ENCODE measurements around the gene SOHLH1. TPM values are rescaled to one million over a fixed set of nuclear protein-coding genes. Genes with fewer than 3 reads are reported as not detected.

Gene SOHLH1
- total RNA-seq, 3 donors from 2014 or later (not counting 1 experiment from before 2014, with no cell fraction given) = not detected

- Mint-ChIP-seq H3K9me3 (no peaks in the 10 kb centered on the region), H3K36me3 (no peaks in the 10 kb centered on the region), H3K27me3 (ENCODE audit: low read depth in 2 of 2) (no peaks in the 10 kb centered on the region), H3K4me1 (no peaks in the 10 kb centered on the region), H3K27ac (no peak overlapping the region), H3K4me3 (no peak overlapping the region)
- no peak overlapping the region for H3K27ac ChIP-seq (ENCODE audit: low read length)
- no peak for ATAC-seq
- no peaks in the 10 kb centered on the region for H3K36me3 ChIP-seq (ENCODE audit: control insufficient read depth, insufficient read depth, low read length)
- H3K9me3 ChIP-seq (ENCODE audit: control insufficient read depth, insufficient read depth, low read length) = no peaks in the 10 kb centered on the region
- no peak for DNase-seq
- no peak for TF ChIP-seq CTCF (IDR thresholded peaks at IDR 0.05)
- 84% methylated on average over 10 of the region's 10 CpGs for WGBS (ENCODE audit: insufficient coverage)
- intact Hi-C loops (cut with micrococcal nuclease) = no loop called here
- H3K4me3 ChIP-seq (ENCODE audit: low read length) = no peak overlapping the region
- H3K27me3 ChIP-seq (ENCODE audit: control insufficient read depth, insufficient read depth, low read length) = no peaks in the 10 kb centered on the region
- H3K4me1 ChIP-seq (ENCODE audit: control insufficient read depth, insufficient read depth, low read length) = no peaks in the 10 kb centered on the region
These were observed 35.0 kb downstream of the SOHLH1 start for GRCh38 chr9:135664266-135664665.

GRCh38 chr9:135663857-135664256, 35.4 kb downstream of the SOHLH1 start:
- Histone ChIP-seq H3K36me3 (ENCODE audit: control insufficient read depth, insufficient read depth, low read length) (no peaks in the 10 kb centered on the region), H3K4me3 (ENCODE audit: low read length) (no peak overlapping the region), H3K9me3 (ENCODE audit: control insufficient read depth, insufficient read depth, low read length) (no peaks in the 10 kb centered on the region), H3K27me3 (ENCODE audit: control insufficient read depth, insufficient read depth, low read length) (no peaks in the 10 kb centered on the region), H3K27ac (ENCODE audit: low read length) (no peak overlapping the region), H3K4me1 (ENCODE audit: control insufficient read depth, insufficient read depth, low read length) (no peaks in the 10 kb centered on the region)
- H3K27ac Mint-ChIP-seq = no peak overlapping the region
- no peaks in the 10 kb centered on the region for H3K27me3 Mint-ChIP-seq (ENCODE audit: low read depth in 2 of 2)
- H3K4me1 Mint-ChIP-seq = no peaks in the 10 kb centered on the region
- no peak for TF ChIP-seq CTCF (IDR thresholded peaks at IDR 0.05)
- WGBS (ENCODE audit: insufficient coverage) = 85% methylated on average over 12 of the region's 12 CpGs
- intact Hi-C loops (cut with micrococcal nuclease) = no loop called here
- no peak overlapping the region for H3K4me3 Mint-ChIP-seq
- DNase-seq = no peak
- no peaks in the 10 kb centered on the region for H3K36me3 Mint-ChIP-seq
- H3K9me3 Mint-ChIP-seq = no peaks in the 10 kb centered on the region
- no peak for ATAC-seq

GRCh38 chr9:135663451-135663770, 35.9 kb downstream of the SOHLH1 start:
- H3K9me3 Mint-ChIP-seq = no peaks in the 10 kb centered on the region
- Histone ChIP-seq H3K27ac (ENCODE audit: low read length) (no peak overlapping the region), H3K27me3 (ENCODE audit: control insufficient read depth, insufficient read depth, low read length) (no peaks in the 10 kb centered on the region), H3K9me3 (ENCODE audit: control insufficient read depth, insufficient read depth, low read length) (no peaks in the 10 kb centered on the region), H3K4me1 (ENCODE audit: control insufficient read depth, insufficient read depth, low read length) (no peaks in the 10 kb centered on the region), H3K4me3 (ENCODE audit: low read length) (no peak overlapping the region), H3K36me3 (ENCODE audit: control insufficient read depth, insufficient read depth, low read length) (no peaks in the 10 kb centered on the region)
- ATAC-seq (no peak), DNase-seq (no peak)
- H3K27ac Mint-ChIP-seq = no peak overlapping the region
- 61% methylated on average over 3 of the region's 3 CpGs for WGBS (ENCODE audit: insufficient coverage)
- H3K36me3 Mint-ChIP-seq = no peaks in the 10 kb centered on the region
- no peak overlapping the region for H3K4me3 Mint-ChIP-seq
- no peak for TF ChIP-seq CTCF (IDR thresholded peaks at IDR 0.05)
- no peaks in the 10 kb centered on the region for H3K4me1 Mint-ChIP-seq
- intact Hi-C loops (cut with micrococcal nuclease) = no loop called here
- no peaks in the 10 kb centered on the region for H3K27me3 Mint-ChIP-seq (ENCODE audit: low read depth in 2 of 2)

- intact Hi-C loops (cut with micrococcal nuclease) = no loop called here
- H3K27me3 Mint-ChIP-seq (ENCODE audit: low read depth in 2 of 2) = no peaks in the 10 kb centered on the region
- no peaks in the 10 kb centered on the region for H3K36me3 Mint-ChIP-seq
- no peak for DNase-seq
- no peaks in the 10 kb centered on the region for H3K27me3 ChIP-seq (ENCODE audit: control insufficient read depth, insufficient read depth, low read length)
- no peak within 1 kb of the TSS for H3K27ac Mint-ChIP-seq
- H3K9me3 ChIP-seq (ENCODE audit: control insufficient read depth, insufficient read depth, low read length) = no peaks in the 10 kb centered on the region
- WGBS (ENCODE audit: insufficient coverage) = 76% methylated on average over 25 of the region's 25 CpGs
- H3K4me1 ChIP-seq (ENCODE audit: control insufficient read depth, insufficient read depth, low read length) = no peaks in the 10 kb centered on the region
- ATAC-seq = no peak
- no peak within 1 kb of the TSS for H3K4me3 Mint-ChIP-seq
- H3K4me1 Mint-ChIP-seq = no peaks in the 10 kb centered on the region
- no peak within 1 kb of the TSS for H3K27ac ChIP-seq (ENCODE audit: low read length)
- no peak within 1 kb of the TSS for H3K4me3 ChIP-seq (ENCODE audit: low read length)
- no peaks in the 10 kb centered on the region for H3K36me3 ChIP-seq (ENCODE audit: control insufficient read depth, insufficient read depth, low read length)
- no peak for TF ChIP-seq CTCF (IDR thresholded peaks at IDR 0.05)
- H3K9me3 Mint-ChIP-seq = no peaks in the 10 kb centered on the region
These were observed 36.4 kb downstream of the SOHLH1 start, which contains the start of gene LCN9 for GRCh38 chr9:135662758-135663450. Gene LCN9, plus strand, starts transcription at chr9:135663309. Its CDS starts 13 bp downstream, at chr9:135663322.
